HG03095 (cell line): Measurements from ENCODE around the gene ADORA2A.

ENCODE experiments used
- ATAC-seq: cut with Tn5 transposase; IDR thresholded peaks from one replicate; pipeline ENCODE4 v1.9.1; 2021; ENCODE audit warnings: moderate library complexity; ENCODE audit not compliant: unreplicated experiment

The ADORA2A gene

DNA sequence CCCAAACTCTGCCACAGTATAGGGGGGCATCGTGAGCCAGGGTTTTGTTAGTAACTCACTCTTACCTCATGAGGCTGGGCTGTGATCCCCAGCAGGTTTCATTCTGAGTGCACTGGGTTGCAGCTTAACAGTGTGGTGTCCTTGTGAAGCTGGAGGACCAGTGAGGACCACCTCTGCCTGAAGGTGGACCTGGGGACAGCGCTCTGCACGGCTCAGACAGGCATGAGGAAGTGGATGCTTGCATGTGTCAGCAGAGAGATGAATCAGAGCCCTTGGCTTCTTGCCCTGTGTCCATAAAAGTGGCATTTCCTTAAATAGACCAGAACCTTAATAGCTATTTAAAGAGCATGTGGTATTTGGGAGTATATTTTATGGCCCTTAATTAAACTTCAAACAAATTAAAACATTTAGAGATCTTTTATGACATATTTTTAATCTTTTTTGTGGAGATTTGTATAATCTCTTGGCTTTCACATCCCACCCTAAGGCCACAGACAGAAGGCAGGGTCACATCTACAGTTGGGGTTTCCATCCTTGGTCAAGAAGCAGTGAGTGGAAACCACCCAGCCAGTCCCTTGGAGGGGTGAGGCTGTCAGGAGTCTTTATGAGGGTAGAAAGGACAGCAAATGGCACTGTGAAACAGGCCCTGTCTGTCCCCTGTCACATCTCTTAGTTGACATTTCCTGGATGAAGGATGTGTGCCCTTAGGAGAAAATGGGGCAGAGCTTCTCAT, 24.8 kb upstream of the ADORA2A start:
- no peak for ATAC-seq

DNA sequence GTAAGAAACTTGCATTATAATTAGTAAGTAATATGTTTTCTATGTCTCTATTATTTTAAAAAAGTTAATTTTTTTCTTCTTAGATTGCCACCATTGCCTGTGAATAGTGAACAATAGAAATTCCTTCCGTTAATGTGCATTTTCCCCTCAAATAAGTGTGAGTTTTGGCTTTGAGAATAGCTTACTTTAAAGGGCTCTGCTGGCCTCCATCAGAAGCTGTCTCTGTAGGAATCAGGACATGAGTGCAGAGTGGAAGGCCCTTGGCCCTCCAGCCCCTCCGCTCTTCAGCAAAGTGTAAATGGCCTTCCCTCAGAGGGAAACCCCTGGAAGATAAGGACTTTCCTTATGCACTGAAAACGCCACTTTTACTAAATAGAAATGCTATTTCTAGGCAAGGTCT, 24.1 kb upstream of the ADORA2A start:
- ATAC-seq = no peak

DNA sequence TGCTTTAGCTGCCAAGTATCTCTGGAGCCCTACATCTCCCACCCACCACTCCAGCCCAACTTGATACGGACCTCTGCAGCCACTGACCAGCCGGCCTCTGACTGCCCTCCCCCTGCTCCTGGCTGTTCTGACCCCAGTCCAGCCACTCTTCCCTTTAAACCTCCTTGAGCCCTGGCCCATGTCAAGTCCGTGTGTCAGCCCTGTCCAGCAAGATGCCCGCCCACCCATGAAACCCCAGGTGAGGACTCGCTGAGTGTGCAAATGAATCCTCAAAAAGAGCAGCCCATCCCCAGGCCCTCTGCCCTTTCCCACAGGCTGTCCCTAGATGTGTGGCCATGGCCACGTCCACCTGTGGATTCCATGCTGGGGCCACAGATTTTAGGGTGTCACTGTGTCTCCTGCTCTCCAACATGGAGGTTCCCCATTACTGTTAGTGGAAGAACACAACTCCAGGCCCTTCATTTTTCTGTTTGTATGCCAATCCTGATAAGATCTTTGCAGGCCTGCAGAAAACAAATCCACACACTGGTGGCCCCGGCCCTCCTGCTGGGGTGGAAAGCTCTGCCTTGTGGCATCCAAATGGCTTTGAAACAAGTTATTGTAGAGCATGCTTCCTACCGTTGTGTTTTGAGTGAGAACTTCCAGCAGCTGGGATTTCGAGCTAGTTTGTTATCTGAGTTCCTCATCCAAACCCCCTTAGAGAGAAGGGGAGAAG, 22.7 kb upstream of the ADORA2A start:
- no peak for ATAC-seq

DNA sequence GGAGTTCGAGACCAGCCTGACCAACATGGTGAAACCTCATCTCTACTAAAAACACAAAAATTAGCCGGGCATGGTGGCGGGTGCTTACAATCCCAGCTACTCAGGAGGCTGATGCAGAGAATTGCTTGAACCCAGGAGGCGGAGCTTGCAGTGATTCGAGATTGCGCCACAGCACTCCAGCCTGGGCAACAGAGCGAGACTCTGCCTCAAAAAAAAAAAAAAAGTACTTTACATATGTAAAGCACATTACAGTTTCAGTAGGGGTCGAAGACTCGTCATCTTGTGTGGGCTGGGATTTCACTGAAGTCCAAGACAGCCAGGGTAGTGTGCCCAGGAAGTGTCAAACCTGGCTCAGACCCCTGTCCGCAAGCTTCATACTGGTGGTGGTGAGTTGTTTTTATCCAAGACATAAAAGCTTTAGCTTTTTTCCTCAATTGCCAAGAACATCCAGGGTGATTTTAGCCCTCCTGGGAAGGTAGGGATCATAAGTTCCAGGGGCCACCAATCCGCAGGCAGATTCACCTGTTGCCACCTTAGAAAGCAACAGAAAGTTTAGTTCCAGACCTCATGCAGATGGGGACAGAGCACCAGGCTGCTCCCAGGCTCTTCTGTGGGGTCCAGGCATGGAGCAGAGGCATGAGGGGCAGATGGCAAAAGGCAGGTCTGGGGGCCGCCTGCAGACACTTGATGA, 21.6 kb upstream of the ADORA2A start:
- no peak for ATAC-seq

DNA sequence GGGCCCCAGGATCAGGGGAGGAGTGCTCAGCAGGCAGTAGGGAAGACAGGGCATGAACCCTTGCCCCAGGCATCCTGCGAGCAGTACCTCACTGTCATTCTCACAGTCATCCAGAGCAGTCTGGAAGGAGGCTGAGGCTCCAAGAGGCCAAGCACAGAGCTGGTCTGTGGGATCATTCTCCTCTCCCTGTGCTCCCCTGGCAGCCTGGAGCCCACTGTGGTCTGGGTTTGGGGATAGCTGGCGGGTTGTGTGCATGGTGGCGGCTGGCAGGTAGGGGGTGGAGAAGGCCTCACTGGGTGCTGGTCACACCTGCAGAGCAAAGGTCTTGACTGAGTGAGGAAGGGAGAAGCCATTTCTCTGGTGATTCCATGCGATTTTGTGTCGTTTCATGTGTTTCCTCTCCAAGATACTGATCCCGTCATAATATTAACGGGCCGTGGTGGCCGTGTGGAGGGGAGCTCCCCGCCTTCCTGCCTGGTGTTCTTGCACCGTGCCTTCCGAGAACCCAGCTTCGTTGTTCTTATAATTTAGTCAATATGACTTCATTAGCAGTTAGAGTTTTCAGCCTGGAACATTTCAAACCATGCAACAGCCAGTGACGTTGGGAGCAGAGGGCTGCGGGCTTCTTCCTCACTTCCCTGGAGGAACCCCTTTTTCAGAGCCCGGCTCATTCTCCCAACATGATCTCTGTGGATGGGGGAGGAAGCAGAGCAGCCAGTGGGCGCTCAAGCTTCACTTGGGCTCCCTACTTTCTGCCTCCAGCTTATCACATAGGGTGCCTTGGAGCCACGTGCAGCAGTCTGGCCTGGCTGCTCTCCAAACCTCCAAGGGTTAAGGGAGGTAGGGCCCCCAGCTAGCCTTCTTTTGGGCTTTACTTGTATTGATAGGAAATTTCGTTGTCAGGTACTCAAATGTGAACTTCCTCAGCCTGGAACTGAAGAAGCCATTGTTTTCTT, 20.8 kb upstream of the ADORA2A start:
- ATAC-seq = no peak

DNA sequence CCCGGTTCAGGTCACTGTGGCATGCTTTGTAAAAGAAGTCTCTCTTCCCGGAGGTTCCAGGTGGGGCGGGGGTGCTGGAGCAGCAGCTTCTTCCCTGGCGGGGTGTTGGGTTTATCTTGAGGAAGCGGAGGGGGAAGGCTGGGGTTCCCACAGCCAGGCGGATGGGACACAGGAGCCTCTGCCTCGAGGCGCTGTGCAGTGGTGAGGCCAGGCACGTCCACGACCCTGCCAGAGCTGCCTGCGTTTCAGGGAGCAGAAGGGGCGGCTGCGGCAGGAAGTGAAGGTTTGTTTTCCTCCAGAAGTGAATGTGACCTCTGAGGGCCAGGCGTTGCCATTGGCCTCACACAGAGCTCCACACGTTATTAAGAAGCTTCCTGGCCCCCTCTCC, 20.1 kb upstream of the ADORA2A start:
- ATAC-seq = no peak

DNA sequence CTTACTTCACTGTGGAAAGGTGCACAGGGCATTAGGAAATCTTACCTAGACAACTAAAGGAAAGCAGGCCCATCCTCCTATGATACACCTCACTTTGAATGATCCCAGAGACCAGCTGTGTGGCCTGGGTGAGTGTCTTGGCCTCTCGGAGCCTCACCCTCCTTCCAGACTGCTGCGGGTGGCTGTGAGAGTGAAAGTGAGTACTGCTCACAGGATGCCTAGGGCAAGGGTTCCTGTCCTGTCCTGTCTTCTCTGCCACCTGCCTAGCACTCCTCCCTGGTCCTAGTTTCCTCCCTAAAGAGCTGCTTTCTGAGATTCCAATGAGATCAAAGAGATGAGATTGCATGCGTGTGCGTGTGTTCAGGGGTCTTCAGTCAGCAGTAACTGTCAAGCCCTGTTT, 19.5 kb upstream of the ADORA2A start:
- no peak for ATAC-seq

DNA sequence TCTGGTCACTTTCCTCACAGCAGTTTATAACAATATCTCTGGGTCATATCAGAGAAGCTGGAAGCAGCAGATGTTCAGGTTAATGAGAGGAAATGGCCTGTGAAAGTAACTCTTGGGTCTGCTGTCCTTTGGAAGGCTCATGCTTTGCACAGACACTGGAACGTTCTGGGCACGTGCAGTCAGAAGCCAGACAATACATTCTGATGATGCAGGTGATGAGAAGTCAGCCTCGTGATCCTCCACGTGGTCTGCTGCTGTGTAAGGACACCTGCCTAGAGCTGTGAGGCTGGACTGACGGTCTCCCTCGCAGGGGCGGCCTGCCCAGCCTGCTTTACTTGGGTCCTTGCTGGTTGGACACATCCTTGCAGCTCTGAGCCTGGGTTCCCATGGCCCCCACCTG, 18.8 kb upstream of the ADORA2A start:
- ATAC-seq = no peak

DNA sequence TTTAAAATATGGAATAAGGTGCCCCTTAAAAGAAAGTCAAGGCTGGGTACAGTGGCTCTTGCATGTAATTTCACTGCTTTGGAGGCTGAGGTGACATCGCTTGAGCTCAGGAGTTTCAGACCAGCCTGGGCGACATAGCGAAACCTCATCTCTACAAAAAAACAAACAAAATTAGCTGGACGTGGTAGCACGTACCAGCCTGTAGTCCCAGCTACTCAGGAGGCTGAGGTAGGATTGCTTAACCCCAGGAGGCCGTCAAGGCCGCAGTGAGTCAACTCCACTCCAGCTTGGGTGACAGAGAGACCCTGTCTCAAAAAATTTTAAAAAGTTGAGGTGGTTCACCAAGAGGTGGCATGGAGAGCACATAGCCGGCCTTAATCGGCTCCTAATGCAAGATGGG, 17.7 kb upstream of the ADORA2A start:
- ATAC-seq = no peak

DNA sequence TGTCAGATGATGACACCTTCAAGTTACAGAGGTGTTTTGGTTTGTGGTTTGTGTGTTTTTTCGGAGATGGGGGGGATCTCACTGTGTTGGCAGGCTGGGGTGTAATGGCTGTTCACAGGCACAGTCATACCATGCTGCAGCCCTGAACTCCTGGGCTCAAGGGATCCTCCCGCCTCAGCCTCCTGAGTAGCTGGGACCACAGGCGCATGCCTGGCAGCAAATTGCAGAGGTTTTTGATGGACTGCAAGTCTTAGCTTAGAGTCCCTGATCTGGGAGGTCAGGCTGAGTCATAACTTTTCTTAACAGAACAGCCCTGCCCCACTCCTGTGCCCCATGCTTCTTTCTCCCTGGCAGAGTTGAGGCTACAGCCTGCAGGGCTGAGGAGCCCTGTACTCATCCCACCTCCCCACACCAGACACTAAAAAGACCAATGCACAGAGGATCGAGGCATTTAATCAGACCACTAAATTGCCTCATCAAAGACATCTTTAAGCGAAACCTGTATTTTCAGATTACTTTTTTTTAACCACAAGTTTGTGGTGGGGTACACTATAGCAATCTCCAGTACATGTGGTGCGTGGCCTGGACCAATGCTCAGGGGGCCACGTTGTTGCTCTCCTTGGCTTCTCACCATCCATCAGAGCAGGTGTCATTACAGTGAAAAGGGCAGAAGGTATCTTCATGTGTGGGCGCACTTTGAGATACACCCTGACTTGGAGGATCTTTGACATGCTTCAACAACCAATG, 17.1 kb upstream of the ADORA2A start:
- no peak for ATAC-seq

DNA sequence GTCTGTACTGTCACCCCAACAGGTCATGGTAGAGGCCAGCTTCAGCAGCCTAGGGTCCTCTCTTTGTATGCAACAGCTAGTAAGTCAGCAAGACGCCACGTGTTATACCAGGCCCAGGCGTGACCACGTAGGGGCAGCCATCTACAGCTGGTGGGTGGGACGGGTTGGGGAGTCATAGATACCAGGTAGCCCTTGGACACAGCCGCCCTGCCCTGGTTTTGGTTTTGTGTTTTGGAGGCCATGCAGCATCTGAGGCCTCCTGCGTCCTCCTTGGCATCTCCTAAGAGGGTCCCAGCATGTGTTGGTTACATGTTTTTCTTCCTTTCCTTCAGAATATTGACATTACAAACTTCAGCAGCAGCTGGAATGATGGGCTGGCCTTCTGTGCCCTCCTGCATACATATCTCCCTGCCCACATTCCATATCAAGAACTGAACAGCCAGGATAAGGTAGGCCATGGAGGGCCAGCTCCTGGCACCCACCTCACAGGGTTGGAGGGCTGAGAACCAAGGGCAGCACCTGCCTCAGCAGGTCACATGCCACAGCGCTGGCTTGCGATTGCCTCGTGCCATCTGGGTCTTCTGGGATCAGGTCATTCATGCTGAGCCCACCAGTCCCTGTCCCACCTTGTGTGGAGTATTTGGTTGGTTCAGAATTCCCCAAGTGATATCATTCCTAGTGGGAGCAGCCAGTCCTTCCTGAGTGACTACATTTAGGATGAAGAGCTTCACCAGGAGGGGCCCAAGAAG, 16.0 kb upstream of the ADORA2A start:
- ATAC-seq = no peak

DNA sequence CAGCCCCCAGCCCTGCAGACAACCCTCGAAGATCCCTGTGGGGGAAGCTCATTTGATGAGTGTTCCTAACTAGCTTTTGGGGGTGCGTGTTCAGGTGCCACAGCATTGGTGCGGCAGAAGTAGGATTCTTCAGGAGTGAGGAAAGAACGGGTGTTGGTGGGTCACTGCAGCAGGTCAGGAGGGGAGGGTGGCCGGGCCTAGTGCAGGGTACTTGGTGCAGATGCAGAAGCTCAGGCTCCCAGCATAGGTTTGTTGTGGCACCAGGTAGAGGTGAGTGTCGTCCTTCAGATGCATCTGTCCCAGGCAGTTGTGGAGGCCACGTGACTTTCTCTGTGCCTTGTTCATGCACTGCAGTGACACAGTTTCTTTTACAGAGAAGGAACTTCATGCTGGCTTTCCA, 15.1 kb upstream of the ADORA2A start:
- no peak for ATAC-seq

DNA sequence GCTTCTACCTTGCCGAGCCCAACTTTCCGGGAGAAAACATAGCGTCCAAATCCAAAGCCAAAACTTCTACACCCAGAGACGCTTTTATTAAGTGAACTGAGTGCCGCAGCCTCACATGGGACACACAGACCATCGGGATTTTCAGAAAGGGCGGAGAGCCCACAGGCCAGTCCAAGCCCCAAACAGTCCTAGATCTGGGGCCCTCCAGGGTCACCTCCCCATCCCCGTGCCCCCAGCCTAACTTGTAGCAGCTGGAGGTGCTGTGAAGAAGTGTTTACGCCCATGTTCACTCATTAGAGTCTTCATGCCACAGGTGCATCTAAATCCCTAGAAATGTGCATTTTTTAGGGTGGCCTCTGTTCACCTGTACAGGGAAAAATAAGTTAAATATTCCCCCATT, 14.1 kb upstream of the ADORA2A start:
- no peak for ATAC-seq

DNA sequence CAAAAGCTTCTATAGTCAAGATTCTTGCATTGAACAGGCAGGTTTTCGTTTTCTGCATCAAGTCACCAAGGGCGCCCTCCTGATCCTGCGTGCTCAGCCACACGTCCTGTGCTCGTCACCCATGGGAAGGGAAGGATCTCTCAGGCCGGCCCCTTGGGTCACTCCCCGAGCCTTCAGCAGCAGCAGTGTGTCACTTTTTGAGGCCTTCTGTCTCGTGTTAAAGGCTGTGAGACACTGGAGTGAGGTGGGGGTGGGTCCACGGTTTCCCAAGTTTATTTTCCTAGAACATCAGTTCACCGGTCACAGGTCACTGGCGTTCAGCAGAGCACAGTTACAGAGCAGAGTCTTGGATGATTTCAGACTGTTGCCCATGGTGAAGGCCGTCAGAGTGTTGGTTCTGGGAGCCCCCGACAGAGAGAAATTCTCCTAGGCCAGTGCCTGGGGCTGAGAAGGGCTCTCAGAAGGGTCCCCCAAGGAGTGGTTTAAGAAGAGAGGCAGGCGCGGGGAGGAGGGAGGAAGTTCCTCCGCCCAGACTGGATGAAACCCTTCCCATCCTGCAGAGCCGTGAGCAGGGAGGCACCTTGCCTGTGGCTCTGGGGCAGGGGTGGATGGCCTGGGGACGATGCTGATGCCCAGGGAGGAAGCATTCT, 13.5 kb upstream of the ADORA2A start:
- ATAC-seq = no peak

DNA sequence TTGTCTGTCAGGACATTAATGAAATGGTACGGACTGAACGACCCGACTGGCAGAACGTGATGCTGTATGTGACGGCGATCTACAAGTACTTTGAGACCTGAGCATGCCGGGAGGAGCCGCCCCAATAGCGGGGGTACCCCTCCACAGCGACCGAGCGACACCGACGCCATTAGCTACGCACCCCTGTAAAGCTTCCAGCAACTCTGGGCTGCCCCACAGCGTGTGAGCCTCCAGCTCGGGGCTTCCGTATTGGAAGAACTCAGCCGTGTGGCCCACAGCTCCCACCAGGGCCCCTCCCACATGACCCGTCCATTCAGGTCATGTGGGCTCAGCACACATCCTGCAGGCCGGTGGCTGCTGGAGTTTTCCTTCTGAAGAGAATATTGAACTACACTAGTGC, 12.9 kb upstream of the ADORA2A start:
- no peak for ATAC-seq

DNA sequence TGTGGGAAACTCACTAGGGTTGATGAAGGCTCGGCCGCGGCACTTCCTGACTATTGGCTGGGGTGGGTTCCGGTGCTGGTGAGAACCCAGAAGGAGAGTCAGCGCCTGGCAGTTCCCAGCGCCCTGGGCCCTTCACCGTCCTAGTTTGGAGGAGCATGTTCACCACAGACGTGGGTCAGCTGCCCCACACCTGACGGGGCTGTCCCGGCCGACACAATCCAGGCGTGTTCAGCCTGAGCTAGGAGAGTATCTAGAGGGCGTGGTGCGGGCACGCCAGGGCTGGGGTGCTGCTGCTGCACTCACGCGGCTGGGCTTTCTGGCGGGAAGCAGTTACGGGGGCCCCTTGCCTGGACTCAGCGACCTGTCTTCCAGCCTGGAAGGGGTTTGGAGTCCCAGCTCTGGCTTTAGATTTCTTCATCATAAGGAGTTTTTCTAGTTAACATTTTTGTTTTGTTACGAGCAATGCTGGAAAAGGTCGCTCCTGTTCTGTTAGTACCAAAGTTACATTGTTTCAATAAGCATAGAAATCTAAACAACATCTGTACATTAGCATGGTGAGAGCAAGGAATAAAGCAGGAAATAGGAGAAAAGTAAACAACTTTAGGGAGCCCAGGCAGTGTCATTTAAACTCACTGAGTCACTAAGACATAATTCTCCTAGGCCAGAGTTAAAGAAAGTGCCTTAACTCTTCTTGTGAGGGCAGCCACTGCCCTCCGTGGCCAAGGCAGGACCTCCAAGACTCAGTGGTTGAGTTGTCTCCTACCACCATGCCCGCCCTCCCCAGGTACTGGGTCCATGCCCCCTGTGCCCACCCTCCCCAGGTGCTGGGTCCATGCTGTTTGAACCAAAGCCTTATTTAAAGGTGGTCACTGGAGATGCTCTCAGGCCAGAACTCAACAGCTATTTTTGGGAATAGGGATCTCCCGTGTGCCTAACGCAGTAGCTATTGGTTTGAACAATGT, 12.1 kb upstream of the ADORA2A start:
- ATAC-seq = no peak

DNA sequence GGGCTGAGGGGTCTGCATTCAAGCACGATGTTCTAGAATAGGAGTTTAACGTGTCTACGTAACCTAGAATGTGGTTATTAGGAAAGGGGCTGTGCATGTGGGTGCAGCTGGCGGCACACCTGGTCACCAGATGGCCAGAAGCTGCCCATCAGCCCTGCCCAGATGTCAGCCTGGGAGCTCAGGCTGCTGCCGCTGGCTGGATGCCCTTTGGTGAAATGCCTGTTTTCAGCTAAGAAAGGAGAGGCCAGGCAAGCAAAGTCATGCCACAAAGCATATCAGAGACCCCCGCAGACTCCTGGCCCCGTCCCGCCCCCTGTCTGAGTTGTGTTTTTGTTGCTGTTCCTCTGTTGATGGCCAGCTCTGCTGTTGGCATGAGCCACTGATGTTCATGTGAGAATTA, 11.3 kb upstream of the ADORA2A start:
- ATAC-seq = no peak

DNA sequence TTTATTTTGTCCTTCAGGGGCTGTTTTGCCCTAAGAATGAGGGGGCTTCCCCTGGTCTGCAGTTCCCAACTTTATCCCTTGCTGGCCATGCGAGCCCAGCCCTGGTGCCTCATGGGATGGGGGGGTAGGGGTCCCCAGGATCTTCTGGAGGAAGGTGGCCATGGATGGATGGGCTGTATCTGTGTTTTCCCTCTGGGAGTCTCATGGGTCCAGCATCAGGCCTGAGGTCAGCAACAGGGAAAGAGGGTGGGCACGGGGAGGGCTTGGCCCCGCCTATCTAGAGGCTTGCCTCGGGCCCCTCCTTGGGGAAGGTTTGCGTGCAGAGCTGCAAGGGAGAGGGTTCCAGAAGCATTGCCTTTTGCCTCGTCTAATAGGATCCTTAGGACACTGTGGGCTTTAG, 10.8 kb upstream of the ADORA2A start:
- no peak for ATAC-seq
